A673 (cell line): ENCODE data around the gene PIK3CD. TPM values are rescaled to one million over a fixed set of nuclear protein-coding genes. Genes with fewer than 3 reads are reported as not detected.

ENCODE experiments used
- BruUV-seq: library from RNA; stranded (reverse); fragments of 400-500 nt; replicated peaks from 2 replicates; lab custom pipeline; 2021; lab: Mats Ljungman, UMichigan
- CTCF ChIA-PET: fragments of 300-600 bp; sonication (Branson Sonifier 250); formaldehyde crosslinking; loops from one replicate; lab custom pipeline; 2022; ENCODE audit warnings: antibody characterized with exemption; lab: Charles Lee
- POLR2A ChIA-PET: fragments of 300-600 bp; sonication (Branson Sonifier 250); formaldehyde crosslinking; loops from one replicate; lab custom pipeline; 2022; ENCODE audit warnings: antibody characterized with exemption; ENCODE audit not compliant: low non-redundant PET; lab: Charles Lee
- DNase-seq: peaks from one replicate; pipeline ENCODE4 v3.0.0-alpha.2; 2015; ENCODE audit warnings: low spot score
- H3K27ac ChIP-seq: fragments of 200-600 bp; sonication (generic); 2 replicates; pipeline ENCODE4 v1.5.1; 2016; ENCODE audit warnings: mixed run types, low read depth, mild to moderate bottlenecking, mixed read lengths, antibody characterized with exemption, low read length; ENCODE audit not compliant: poor library complexity, severe bottlenecking
- H3K27me3 ChIP-seq: fragments of 200-600 bp; sonication (generic); replicated peaks from 2 replicates; pipeline ENCODE4 v1.6.1; 2017; ENCODE audit warnings: mixed run types, low read depth, mild to moderate bottlenecking, mixed read lengths, antibody characterized with exemption, low read length; ENCODE audit not compliant: insufficient read depth, poor library complexity
- H3K36me3 ChIP-seq: fragments of 200-600 bp; sonication (generic); 2 replicates; pipeline ENCODE4 v1.6.1; 2016; ENCODE audit warnings: mixed run types, mild to moderate bottlenecking, mixed read lengths, antibody characterized with exemption, low read length; ENCODE audit not compliant: insufficient read depth, poor library complexity, severe bottlenecking
- H3K4me1 ChIP-seq: fragments of 200-600 bp; sonication (generic); 2 replicates; pipeline ENCODE4 v1.6.1; 2017; ENCODE audit warnings: mixed run types, mild to moderate bottlenecking, mixed read lengths, antibody characterized with exemption, low read length; ENCODE audit not compliant: insufficient read depth, poor library complexity, severe bottlenecking
- H3K4me3 ChIP-seq: fragments of 200-600 bp; sonication (generic); 2 replicates; pipeline ENCODE4 v1.5.1; 2016; ENCODE audit warnings: low read depth, mixed run types, mild to moderate bottlenecking, mixed read lengths, low read length; ENCODE audit not compliant: poor library complexity, severe bottlenecking
- H3K9me3 ChIP-seq: fragments of 200-600 bp; sonication (generic); 2 replicates; pipeline ENCODE4 v1.6.1; 2016; ENCODE audit warnings: mixed run types, low read depth, mild to moderate bottlenecking, mixed read lengths, antibody characterized with exemption, low read length; ENCODE audit not compliant: poor library complexity, severe bottlenecking
- EZH2 ChIP-seq: fragments of 200-600 bp; sonication (generic); IDR thresholded peaks from 2 replicates; pipeline ENCODE4 v1.6.1; 2017; ENCODE audit warnings: borderline replicate concordance, low read depth, mild to moderate bottlenecking, mixed read lengths, antibody characterized with exemption, low read length; ENCODE audit not compliant: poor library complexity, severe bottlenecking
- intact Hi-C: fragments of 100-400 bp; cut with micrococcal nuclease; formaldehyde crosslinking; loops from one replicate; pipeline ENCODE4 v1.10.0; 2022; ENCODE audit not compliant: unreplicated experiment
- total RNA-seq: library from RNA; stranded (reverse); gene quantifications from 2 replicates; pipeline ENCODE4 v1.2.3, GENCODE V29; 2021
- TF ChIP-seq, protein P1 (sequence below): fragments of 300-800, 200-600 bp; sonication (generic); conservative IDR thresholded peaks from 2 replicates; pipeline ENCODE4 v1.5.1; 2017; ENCODE audit warnings: low read depth, mild to moderate bottlenecking, antibody characterized with exemption, low read length, moderate library complexity, mixed read lengths

The PIK3CD gene
- total RNA-seq, 1 experiment from 2014 or later, result 2.1 TPM

DNA sequence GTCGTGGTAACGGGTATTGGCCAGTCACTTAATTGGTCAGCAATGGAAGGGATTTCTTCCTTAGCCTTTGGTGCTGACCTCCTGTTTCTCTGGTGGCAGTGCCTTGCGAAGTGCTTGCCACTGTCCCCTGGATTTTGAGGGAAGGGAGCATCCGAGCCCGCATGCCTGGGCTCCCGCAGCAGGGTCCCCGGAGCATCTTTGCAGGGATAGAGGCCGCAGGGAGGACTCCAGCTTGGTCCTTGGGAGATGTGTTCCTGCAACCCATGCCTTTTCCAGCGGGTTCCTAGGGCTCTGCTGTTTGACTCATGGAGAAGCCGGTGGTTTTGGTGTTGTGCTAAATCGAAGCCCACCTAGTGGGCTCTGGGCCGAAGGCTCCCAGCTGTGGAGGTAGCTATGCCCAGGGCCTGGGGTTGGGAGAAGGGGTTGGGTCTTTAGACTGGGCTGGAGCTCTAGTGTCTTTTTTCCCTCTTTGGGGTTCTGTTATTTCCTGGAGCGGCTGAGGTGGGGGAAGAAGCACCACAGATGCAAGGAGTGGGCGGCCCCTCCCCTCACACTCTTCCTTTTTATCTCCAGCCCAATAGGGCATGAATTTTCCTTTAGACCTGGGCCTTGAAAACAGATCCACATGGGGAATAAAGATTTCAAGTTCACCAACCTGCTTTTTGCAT, 39.0 kb downstream of the PIK3CD start:
- Histone ChIP-seq H3K27me3 (no peaks in the 10 kb centered on the region), H3K4me1 (peaks cover 10% of the 10 kb centered on the region), H3K27ac (no peak overlapping the region), H3K9me3 (no peaks in the 10 kb centered on the region), H3K36me3 (no peaks in the 10 kb centered on the region), H3K4me3 (no peak overlapping the region)
- no TSS peak for BruUV-seq
- ChIA-PET POLR2A (interaction anchor here (0.7 kb wide), 2 partner anchors 22 to 252 kb away, joined by 3 to 4 read pairs; no protein-coding TSS in a partner anchor), CTCF (no interaction called here)
- intact Hi-C loops, result no loop called here
- TF ChIP-seq EZH2, result no peak
- TF ChIP-seq, protein P1, sequence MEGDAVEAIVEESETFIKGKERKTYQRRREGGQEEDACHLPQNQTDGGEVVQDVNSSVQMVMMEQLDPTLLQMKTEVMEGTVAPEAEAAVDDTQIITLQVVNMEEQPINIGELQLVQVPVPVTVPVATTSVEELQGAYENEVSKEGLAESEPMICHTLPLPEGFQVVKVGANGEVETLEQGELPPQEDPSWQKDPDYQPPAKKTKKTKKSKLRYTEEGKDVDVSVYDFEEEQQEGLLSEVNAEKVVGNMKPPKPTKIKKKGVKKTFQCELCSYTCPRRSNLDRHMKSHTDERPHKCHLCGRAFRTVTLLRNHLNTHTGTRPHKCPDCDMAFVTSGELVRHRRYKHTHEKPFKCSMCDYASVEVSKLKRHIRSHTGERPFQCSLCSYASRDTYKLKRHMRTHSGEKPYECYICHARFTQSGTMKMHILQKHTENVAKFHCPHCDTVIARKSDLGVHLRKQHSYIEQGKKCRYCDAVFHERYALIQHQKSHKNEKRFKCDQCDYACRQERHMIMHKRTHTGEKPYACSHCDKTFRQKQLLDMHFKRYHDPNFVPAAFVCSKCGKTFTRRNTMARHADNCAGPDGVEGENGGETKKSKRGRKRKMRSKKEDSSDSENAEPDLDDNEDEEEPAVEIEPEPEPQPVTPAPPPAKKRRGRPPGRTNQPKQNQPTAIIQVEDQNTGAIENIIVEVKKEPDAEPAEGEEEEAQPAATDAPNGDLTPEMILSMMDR, result no peak
- DNase-seq, result no peak

DNA sequence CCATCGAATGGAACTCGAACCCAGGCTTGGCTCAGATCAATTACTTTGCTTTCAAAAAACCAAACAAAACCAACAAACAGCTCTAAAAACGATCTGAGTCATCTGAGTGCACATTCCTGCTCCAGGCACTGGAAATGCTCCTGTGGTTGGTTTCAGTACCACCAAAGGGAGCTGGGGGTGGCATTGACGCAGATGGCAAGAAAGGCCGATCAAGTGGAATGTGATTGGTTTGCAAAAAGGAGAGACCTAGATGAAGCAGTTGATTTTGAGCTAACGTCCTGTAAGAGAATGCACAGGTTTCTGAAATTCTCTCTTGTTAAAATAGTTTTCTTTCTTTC, 39.5 kb downstream of the PIK3CD start:
- ChIA-PET POLR2A (interaction anchor here (0.7 kb wide), 2 partner anchors 22 to 253 kb away, joined by 3 to 4 read pairs; no protein-coding TSS in a partner anchor), CTCF (no interaction called here)
- TF ChIP-seq EZH2, result no peak
- TF ChIP-seq, protein P1, result no peak
- no peak overlapping the region for H3K4me3 ChIP-seq
- intact Hi-C loops, result no loop called here
- no peaks in the 10 kb centered on the region for H3K27me3 ChIP-seq
- DNase-seq, result no peak
- no TSS peak for BruUV-seq
- peaks cover 10% of the 10 kb centered on the region for H3K4me1 ChIP-seq
- no peak overlapping the region for H3K27ac ChIP-seq
- H3K36me3 ChIP-seq, result no peaks in the 10 kb centered on the region
- no peaks in the 10 kb centered on the region for H3K9me3 ChIP-seq

DNA sequence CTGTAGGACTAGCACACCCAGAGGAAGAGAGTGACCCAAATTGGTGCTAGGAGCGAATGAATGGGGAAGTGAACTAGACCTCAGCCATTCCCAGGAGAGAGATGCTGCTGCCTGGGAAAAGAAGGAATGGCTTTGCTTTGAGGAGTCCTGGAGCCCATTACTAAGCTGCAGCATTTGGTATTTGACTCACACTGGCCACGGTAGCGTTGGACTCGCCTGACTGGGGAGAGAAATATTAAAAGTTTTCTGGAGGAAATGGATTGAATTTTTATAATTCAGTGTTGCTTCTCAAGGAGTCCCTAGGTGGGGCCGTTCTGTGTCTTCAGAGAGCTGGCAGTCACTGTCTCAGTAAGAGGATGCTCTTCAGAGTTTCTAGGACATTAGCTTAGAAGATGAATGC, 40.2 kb downstream of the PIK3CD start:
- Histone ChIP-seq H3K36me3 (no peaks in the 10 kb centered on the region), H3K27me3 (no peaks in the 10 kb centered on the region), H3K4me1 (peaks cover 10% of the 10 kb centered on the region), H3K4me3 (no peak overlapping the region), H3K9me3 (no peaks in the 10 kb centered on the region), H3K27ac (no peak overlapping the region)
- intact Hi-C loops, result no loop called here
- ChIA-PET POLR2A (no interaction called here), CTCF (no interaction called here)
- TF ChIP-seq EZH2, result no peak
- TF ChIP-seq, protein P1, result no peak
- no TSS peak for BruUV-seq
- no peak for DNase-seq
